Astrocyte (in vitro differentiated cells and primary cell): ENCODE data around the gene GRIA2. TPM values are rescaled to one million over a fixed set of nuclear protein-coding genes. Genes with fewer than 3 reads are reported as not detected.

Experiments
- DNase-seq: peaks from one replicate; pipeline ENCODE4 v3.0.0-alpha.2; 2010; ENCODE audit warnings: low read depth
- FAIRE-seq: peaks from 2 replicates; lab custom pipeline; 2011; peaks lifted over from hg19 to GRCh38; lab: Jason Lieb, UNC
- H2AFZ ChIP-seq: 2 replicates; pipeline ENCODE4 v1.6.0; 2012; ENCODE audit warnings: low read depth, low read length, inconsistent platforms
- H3K27ac ChIP-seq: 2 replicates; pipeline ENCODE4 v1.5.1; 2011; ENCODE audit warnings: low read depth, low read length, inconsistent platforms
- H3K27me3 ChIP-seq: 2 replicates; pipeline ENCODE4 v1.6.0; 2011; ENCODE audit warnings: low read length, inconsistent platforms; ENCODE audit not compliant: insufficient read depth
- H3K36me3 ChIP-seq: 2 replicates; pipeline ENCODE4 v1.5.1; 2011; ENCODE audit warnings: low read length, inconsistent platforms; ENCODE audit not compliant: insufficient read depth
- H3K4me1 ChIP-seq: 2 replicates; pipeline ENCODE4 v1.5.1; 2011; ENCODE audit warnings: low read length, inconsistent platforms; ENCODE audit not compliant: insufficient read depth
- H3K4me2 ChIP-seq: 2 replicates; pipeline ENCODE4 v1.6.0; 2012; ENCODE audit warnings: low read length, inconsistent platforms
- H3K4me3 ChIP-seq: 2 replicates; pipeline ENCODE4 v1.5.1; 2011; ENCODE audit warnings: low read depth, mild to moderate bottlenecking, low read length, inconsistent platforms; ENCODE audit not compliant: insufficient read depth
- H3K79me2 ChIP-seq: 2 replicates; pipeline ENCODE4 v1.6.0; 2012; ENCODE audit warnings: mild to moderate bottlenecking, low read length, inconsistent platforms; ENCODE audit not compliant: insufficient read depth
- H3K9ac ChIP-seq: 2 replicates; pipeline ENCODE4 v1.6.0; 2012; ENCODE audit warnings: mild to moderate bottlenecking, low read length, inconsistent platforms
- H3K9me3 ChIP-seq: 2 replicates; pipeline ENCODE4 v1.5.1; 2012; ENCODE audit warnings: low read depth, mild to moderate bottlenecking, low read length, inconsistent platforms; ENCODE audit not compliant: insufficient read depth
- H4K20me1 ChIP-seq: 2 replicates; pipeline ENCODE4 v1.6.0; 2012; ENCODE audit warnings: low read length, inconsistent platforms; ENCODE audit not compliant: insufficient read depth
- H3K27ac Mint-ChIP-seq: one replicate; pipeline ENCODE4 v1.8.0; 2021; ENCODE audit warnings: mild to moderate bottlenecking, mixed read lengths; ENCODE audit not compliant: unreplicated experiment
- H3K27me3 Mint-ChIP-seq: one replicate; pipeline ENCODE4 v1.8.0; 2021; ENCODE audit warnings: low read depth, mixed read lengths; ENCODE audit not compliant: unreplicated experiment
- H3K36me3 Mint-ChIP-seq: one replicate; pipeline ENCODE4 v1.8.0; 2021; ENCODE audit warnings: low read depth, mixed read lengths; ENCODE audit not compliant: unreplicated experiment
- H3K4me1 Mint-ChIP-seq: one replicate; pipeline ENCODE4 v1.8.0; 2021; ENCODE audit warnings: low read depth, mixed read lengths; ENCODE audit not compliant: unreplicated experiment
- H3K4me3 Mint-ChIP-seq: one replicate; pipeline ENCODE4 v1.8.0; 2021; ENCODE audit warnings: mild to moderate bottlenecking, moderate library complexity, mixed read lengths; ENCODE audit not compliant: unreplicated experiment
- H3K9me3 Mint-ChIP-seq: one replicate; pipeline ENCODE4 v1.8.0; 2021; ENCODE audit warnings: mild to moderate bottlenecking, mixed read lengths; ENCODE audit not compliant: unreplicated experiment
- CTCF ChIP-seq: IDR thresholded peaks from 2 replicates; pipeline ENCODE4 v1.5.1; 2011; ENCODE audit warnings: low read depth, mild to moderate bottlenecking, inconsistent platforms, low read length, moderate library complexity; ENCODE audit not compliant: insufficient read depth
- EZH2 ChIP-seq: IDR thresholded peaks from 2 replicates; pipeline ENCODE4 v1.6.1; 2012; ENCODE audit warnings: mild to moderate bottlenecking, low read length, inconsistent platforms; ENCODE audit not compliant: insufficient read depth
- total RNA-seq: library from RNA; stranded (reverse); gene quantifications from 2 replicates; pipeline ENCODE4 v1.2.1, GENCODE V29; 2021

Gene GRIA2
- total RNA-seq, 1 donor from 2014 or later: not detected

GRCh38 chr4:157265281-157265680 lies 44.8 kb downstream of the GRIA2 start:
- Mint-ChIP-seq H3K4me3 (no peak overlapping the region), H3K9me3 (peaks cover 2% of the 10 kb centered on the region), H3K27me3 (peaks cover 2% of the 10 kb centered on the region), H3K4me1 (no peaks in the 10 kb centered on the region), H3K36me3 (no peaks in the 10 kb centered on the region), H3K27ac (no peak overlapping the region)
- DNase-seq (peak; percentile 31), FAIRE-seq (no peak)
- Histone ChIP-seq H3K27me3 (no peaks in the 10 kb centered on the region), H2AFZ (no peak overlapping the region), H3K9ac (no peak overlapping the region), H3K4me3 (no peak overlapping the region), H3K4me1 (no peaks in the 10 kb centered on the region), H3K4me2 (no peak overlapping the region), H3K27ac (no peak overlapping the region), H3K9me3 (no peaks in the 10 kb centered on the region), H3K79me2 (no peaks in the 10 kb centered on the region), H4K20me1 (no peaks in the 10 kb centered on the region), H3K36me3 (no peaks in the 10 kb centered on the region)
- TF ChIP-seq EZH2 (no peak), CTCF (no peak)

- TF ChIP-seq CTCF (no peak), EZH2 (no peak)
- Histone ChIP-seq H3K36me3 (no peaks in the 10 kb centered on the region), H4K20me1 (no peaks in the 10 kb centered on the region), H3K27ac (no peak overlapping the region), H3K4me2 (no peak overlapping the region), H2AFZ (no peak overlapping the region), H3K79me2 (no peaks in the 10 kb centered on the region), H3K4me1 (peaks cover 10% of the 10 kb centered on the region), H3K27me3 (no peaks in the 10 kb centered on the region), H3K4me3 (no peak overlapping the region), H3K9me3 (no peaks in the 10 kb centered on the region), H3K9ac (no peak overlapping the region)
- Mint-ChIP-seq H3K36me3 (no peaks in the 10 kb centered on the region), H3K9me3 (peaks cover 2% of the 10 kb centered on the region), H3K27ac (no peak overlapping the region), H3K27me3 (peaks cover 2% of the 10 kb centered on the region), H3K4me1 (peaks cover 15% of the 10 kb centered on the region), H3K4me3 (no peak overlapping the region)
- FAIRE-seq (no peak), DNase-seq (no peak)
Observed at GRCh38 chr4:157270108-157270507, 49.6 kb downstream of the GRIA2 start.

GRCh38 chr4:157270552-157270951 lies 50.0 kb downstream of the GRIA2 start:
- Histone ChIP-seq H3K4me3 (no peak overlapping the region), H3K9me3 (no peaks in the 10 kb centered on the region), H3K27ac (no peak overlapping the region), H3K9ac (no peak overlapping the region), H3K4me1 (peaks cover 10% of the 10 kb centered on the region), H3K27me3 (no peaks in the 10 kb centered on the region), H4K20me1 (no peaks in the 10 kb centered on the region), H2AFZ (no peak overlapping the region), H3K79me2 (no peaks in the 10 kb centered on the region), H3K36me3 (no peaks in the 10 kb centered on the region), H3K4me2 (no peak overlapping the region)
- peaks cover 2% of the 10 kb centered on the region for H3K27me3 Mint-ChIP-seq
- no peak overlapping the region for H3K4me3 Mint-ChIP-seq
- H3K4me1 Mint-ChIP-seq: peaks cover 15% of the 10 kb centered on the region
- FAIRE-seq: no peak
- no peak for DNase-seq
- TF ChIP-seq EZH2 (no peak), CTCF (no peak)
- no peak overlapping the region for H3K27ac Mint-ChIP-seq
- H3K36me3 Mint-ChIP-seq: no peaks in the 10 kb centered on the region
- H3K9me3 Mint-ChIP-seq: peaks cover 4% of the 10 kb centered on the region
